22Rv1 (cell line): ENCODE measurements around the gene PPP2R5C.

ENCODE experiments used
- ZFX ChIP-seq: fragments of 450-650 bp; IDR thresholded peaks from 2 replicates; pipeline ENCODE4 v1.6.1; 2017; ENCODE audit warnings: antibody characterized with exemption, borderline replicate concordance
- TF ChIP-seq, protein P1 (sequence below): fragments of 450-650 bp; IDR thresholded peaks from 2 replicates; pipeline ENCODE4 v1.5.1; 2017; ENCODE audit warnings: mild to moderate bottlenecking

DNA sequence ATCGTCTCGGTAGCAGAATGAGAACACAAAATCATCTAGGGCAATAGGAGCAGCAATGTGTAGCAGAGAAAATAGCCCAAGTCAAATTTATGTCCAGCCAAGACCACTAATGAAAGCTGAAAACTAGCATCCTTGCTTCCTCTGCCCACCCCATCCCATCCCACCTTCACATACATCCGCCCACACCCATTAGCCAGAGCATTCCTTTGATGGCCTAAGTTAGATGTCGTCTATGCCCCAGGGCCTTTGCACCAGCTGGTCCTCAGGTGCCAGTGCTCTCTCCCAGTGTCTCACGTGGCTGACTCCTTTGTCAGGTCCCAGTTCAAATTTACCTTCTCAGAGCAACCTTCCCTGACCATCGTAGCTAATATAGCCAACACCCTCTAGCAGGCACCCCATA lies 17.8 kb upstream of the PPP2R5C start:
- TF ChIP-seq, protein P1, sequence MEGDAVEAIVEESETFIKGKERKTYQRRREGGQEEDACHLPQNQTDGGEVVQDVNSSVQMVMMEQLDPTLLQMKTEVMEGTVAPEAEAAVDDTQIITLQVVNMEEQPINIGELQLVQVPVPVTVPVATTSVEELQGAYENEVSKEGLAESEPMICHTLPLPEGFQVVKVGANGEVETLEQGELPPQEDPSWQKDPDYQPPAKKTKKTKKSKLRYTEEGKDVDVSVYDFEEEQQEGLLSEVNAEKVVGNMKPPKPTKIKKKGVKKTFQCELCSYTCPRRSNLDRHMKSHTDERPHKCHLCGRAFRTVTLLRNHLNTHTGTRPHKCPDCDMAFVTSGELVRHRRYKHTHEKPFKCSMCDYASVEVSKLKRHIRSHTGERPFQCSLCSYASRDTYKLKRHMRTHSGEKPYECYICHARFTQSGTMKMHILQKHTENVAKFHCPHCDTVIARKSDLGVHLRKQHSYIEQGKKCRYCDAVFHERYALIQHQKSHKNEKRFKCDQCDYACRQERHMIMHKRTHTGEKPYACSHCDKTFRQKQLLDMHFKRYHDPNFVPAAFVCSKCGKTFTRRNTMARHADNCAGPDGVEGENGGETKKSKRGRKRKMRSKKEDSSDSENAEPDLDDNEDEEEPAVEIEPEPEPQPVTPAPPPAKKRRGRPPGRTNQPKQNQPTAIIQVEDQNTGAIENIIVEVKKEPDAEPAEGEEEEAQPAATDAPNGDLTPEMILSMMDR, result no peak
- no peak for TF ChIP-seq ZFX
